Fibroblast of lung (primary cell): ENCODE results near the gene NFASC. TPM values are rescaled to one million over a fixed set of nuclear protein-coding genes. Genes with fewer than 3 reads are reported as not detected.

ENCODE experiments used
- DNase-seq, 2 donors: peaks; one replicate each; pipeline versions ENCODE4 v3.0.0 to v3.0.0-alpha.2; 2010; ENCODE audit warnings: low read depth in 2 of 2
- H2AFZ ChIP-seq: 2 replicates; pipeline ENCODE4 v1.5.1; 2012; ENCODE audit warnings: low read length, control low read depth, inconsistent platforms
- H3K27ac ChIP-seq: 2 replicates; pipeline ENCODE4 v1.5.1; 2011; ENCODE audit warnings: low read length, control low read depth; ENCODE audit not compliant: insufficient read depth
- H3K27me3 ChIP-seq: 2 replicates; pipeline ENCODE4 v1.5.1; 2011; ENCODE audit warnings: mild to moderate bottlenecking, low read length; ENCODE audit not compliant: control insufficient read depth, insufficient read depth
- H3K36me3 ChIP-seq: 2 replicates; pipeline ENCODE4 v1.5.1; 2011; ENCODE audit warnings: low read length; ENCODE audit not compliant: control insufficient read depth, insufficient read depth
- H3K4me1 ChIP-seq: 2 replicates; pipeline ENCODE4 v1.5.1; 2011; ENCODE audit warnings: low read length; ENCODE audit not compliant: control insufficient read depth, insufficient read depth; ENCODE audit errors: extremely low read depth
- H3K4me2 ChIP-seq: 2 replicates; pipeline ENCODE4 v1.5.1; 2011; ENCODE audit warnings: low read length, control low read depth; ENCODE audit not compliant: insufficient read depth; ENCODE audit errors: extremely low read depth
- H3K4me3 ChIP-seq, 4 experiments: fragments of 200-600 bp in 1 of 4; sonication (generic) in 1 of 4; replicated peaks in 1 of 4; 2 replicates each; pipeline ENCODE4 v1.5.1; 2011 to 2016; ENCODE audit warnings: low read length in 4 of 4, low read depth in 3 of 4, mild to moderate bottlenecking in 3 of 4, control low read depth in 2 of 4, inconsistent platforms in 1 of 4, mixed read lengths in 1 of 4; ENCODE audit not compliant: insufficient read depth in 1 of 4; ENCODE audit errors: control extremely low read depth in 1 of 4
- H3K79me2 ChIP-seq: 2 replicates; pipeline ENCODE4 v1.5.1; 2012; ENCODE audit warnings: mild to moderate bottlenecking, low read length, inconsistent platforms; ENCODE audit not compliant: control insufficient read depth, insufficient read depth
- H3K9ac ChIP-seq: 2 replicates; pipeline ENCODE4 v1.5.1; 2011; ENCODE audit warnings: mild to moderate bottlenecking, low read length, control low read depth; ENCODE audit not compliant: insufficient read depth
- H3K9me3 ChIP-seq: 2 replicates; pipeline ENCODE4 v1.5.1; 2012; ENCODE audit warnings: low read depth, low read length; ENCODE audit not compliant: control insufficient read depth, insufficient read depth
- H4K20me1 ChIP-seq: 2 replicates; pipeline ENCODE4 v1.5.1; 2011; ENCODE audit warnings: low read length; ENCODE audit not compliant: control insufficient read depth, insufficient read depth; ENCODE audit errors: extremely low read depth
- EZH2 ChIP-seq: IDR thresholded peaks from 2 replicates; pipeline ENCODE4 v1.5.1; 2012; ENCODE audit warnings: low read length, control low read depth, mild to moderate bottlenecking; ENCODE audit errors: missing control alignments
- polyA plus RNA-seq, 2 donors: library from polyadenylated mRNA; depleted of rRNA in 1 of 2; stranded (reverse) in 1 of 2; unstranded in 1 of 2; fragments of >200 nt; gene quantifications; 2 replicates each; pipeline ENCODE4 v1.2.1, GENCODE V29; 2011 to 2012; ENCODE audit warnings: missing spikeins in 1 of 2
- total RNA-seq: library from RNA; depleted of rRNA; stranded (reverse); fragments of >200 nt; gene quantifications from 2 replicates; pipeline ENCODE4 v1.2.1, GENCODE V29; 2014
- TF ChIP-seq, protein P1 (sequence below), 2 donors: IDR thresholded peaks in 1 of 2; conservative IDR thresholded peaks in 1 of 2; 1 replicate in 1 of 2; 2 replicates in 1 of 2; pipeline ENCODE4 v1.5.1; 2011 to 2012; ENCODE audit warnings: low read length in 2 of 2, control low read depth in 1 of 2, inconsistent platforms in 1 of 2, low read depth in 1 of 2, mild to moderate bottlenecking in 1 of 2

Gene NFASC
- total and polyA plus RNA-seq, 2 donors (not counting 1 experiment from before 2014, with no cell fraction given), result 13.4 to 16.5 TPM

DNA sequence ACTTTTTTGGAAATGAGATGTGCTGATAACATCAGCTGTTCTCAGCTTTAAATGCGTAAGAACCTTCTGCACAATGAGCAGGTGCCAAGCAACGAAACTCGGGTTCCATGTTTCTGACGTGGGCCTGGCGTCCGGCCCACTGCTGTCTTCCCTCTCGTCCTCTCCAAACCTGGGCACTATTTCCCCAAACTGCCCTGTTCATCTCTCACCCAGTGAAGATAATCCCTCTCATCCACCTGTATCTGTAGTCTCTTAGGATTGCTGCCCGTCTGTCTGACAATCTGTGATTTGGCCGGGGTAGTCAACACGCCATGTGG is 122.3 kb downstream of the NFASC start:
- DNase-seq, result no peak
- no peak overlapping the region for H3K9ac ChIP-seq
- H2AFZ ChIP-seq, result no peak overlapping the region
- no peaks in the 10 kb centered on the region for H3K79me2 ChIP-seq
- H3K27ac ChIP-seq, result no peak overlapping the region
- H3K4me2 ChIP-seq, result no peak overlapping the region
- H3K27me3 ChIP-seq, result no peaks in the 10 kb centered on the region
- no peaks in the 10 kb centered on the region for H3K9me3 ChIP-seq
- no peaks in the 10 kb centered on the region for H4K20me1 ChIP-seq
- TF ChIP-seq, protein P1, sequence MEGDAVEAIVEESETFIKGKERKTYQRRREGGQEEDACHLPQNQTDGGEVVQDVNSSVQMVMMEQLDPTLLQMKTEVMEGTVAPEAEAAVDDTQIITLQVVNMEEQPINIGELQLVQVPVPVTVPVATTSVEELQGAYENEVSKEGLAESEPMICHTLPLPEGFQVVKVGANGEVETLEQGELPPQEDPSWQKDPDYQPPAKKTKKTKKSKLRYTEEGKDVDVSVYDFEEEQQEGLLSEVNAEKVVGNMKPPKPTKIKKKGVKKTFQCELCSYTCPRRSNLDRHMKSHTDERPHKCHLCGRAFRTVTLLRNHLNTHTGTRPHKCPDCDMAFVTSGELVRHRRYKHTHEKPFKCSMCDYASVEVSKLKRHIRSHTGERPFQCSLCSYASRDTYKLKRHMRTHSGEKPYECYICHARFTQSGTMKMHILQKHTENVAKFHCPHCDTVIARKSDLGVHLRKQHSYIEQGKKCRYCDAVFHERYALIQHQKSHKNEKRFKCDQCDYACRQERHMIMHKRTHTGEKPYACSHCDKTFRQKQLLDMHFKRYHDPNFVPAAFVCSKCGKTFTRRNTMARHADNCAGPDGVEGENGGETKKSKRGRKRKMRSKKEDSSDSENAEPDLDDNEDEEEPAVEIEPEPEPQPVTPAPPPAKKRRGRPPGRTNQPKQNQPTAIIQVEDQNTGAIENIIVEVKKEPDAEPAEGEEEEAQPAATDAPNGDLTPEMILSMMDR (conservative IDR thresholded peaks at IDR 0.05 in 1 of 2, IDR thresholded peaks at IDR 0.05 in 1 of 2; ENCODE audit: low read depth in 1 of 2, low read length in 2 of 2), result no peak
- no peak for TF ChIP-seq EZH2
- peaks cover 4% of the 10 kb centered on the region for H3K36me3 ChIP-seq
- H3K4me3 ChIP-seq, result no peak overlapping the region
- H3K4me1 ChIP-seq, result no peaks in the 10 kb centered on the region

GRCh38 chr1:204994086-204994862 is 123.6 kb downstream of the NFASC start:
- Histone ChIP-seq H3K27me3 (no peaks in the 10 kb centered on the region), H3K4me3 (no peak overlapping the region), H3K79me2 (no peaks in the 10 kb centered on the region), H3K9ac (no peak overlapping the region), H4K20me1 (no peaks in the 10 kb centered on the region), H2AFZ (no peak overlapping the region), H3K36me3 (peaks cover 2% of the 10 kb centered on the region), H3K9me3 (no peaks in the 10 kb centered on the region), H3K4me1 (no peaks in the 10 kb centered on the region), H3K27ac (no peak overlapping the region), H3K4me2 (no peak overlapping the region)
- DNase-seq, result peak in 1 of 2 donors; percentile 24
- no peak for TF ChIP-seq EZH2
- TF ChIP-seq, protein P1 (conservative IDR thresholded peaks at IDR 0.05 in 1 of 2, IDR thresholded peaks at IDR 0.05 in 1 of 2; ENCODE audit: low read depth in 1 of 2, low read length in 2 of 2), result no peak

DNA sequence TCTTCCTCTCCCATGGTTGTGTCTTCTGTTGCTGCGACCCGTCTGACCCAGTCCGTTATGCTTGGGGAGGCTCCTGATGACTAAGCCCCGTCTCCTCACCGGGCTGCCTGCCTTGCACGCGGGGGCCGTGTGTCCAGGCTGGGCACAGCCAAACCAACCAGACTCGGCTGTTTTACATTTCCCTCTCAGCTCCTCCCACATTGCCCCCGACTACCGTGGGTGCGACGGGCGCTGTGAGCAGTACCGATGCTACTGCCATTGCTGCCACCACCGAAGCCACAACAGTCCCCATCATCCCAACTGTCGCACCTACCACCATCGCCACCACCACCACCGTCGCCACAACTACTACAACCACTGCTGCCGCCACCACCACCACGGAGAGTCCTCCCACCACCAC is 126.3 kb downstream of the NFASC start:
- DNase-seq, result no peak

More for the DNA sequence above, 126.3 kb downstream of the NFASC start:
- no peaks in the 10 kb centered on the region for H3K9me3 ChIP-seq
- H3K36me3 ChIP-seq, result peaks cover 2% of the 10 kb centered on the region
- no peak overlapping the region for H3K4me3 ChIP-seq
- H3K9ac ChIP-seq, result no peak overlapping the region
- no peaks in the 10 kb centered on the region for H3K4me1 ChIP-seq
- no peaks in the 10 kb centered on the region for H3K27me3 ChIP-seq
- no peak overlapping the region for H3K27ac ChIP-seq
- no peak overlapping the region for H2AFZ ChIP-seq
- H3K79me2 ChIP-seq, result no peaks in the 10 kb centered on the region
- H3K4me2 ChIP-seq, result no peak overlapping the region
- no peak for TF ChIP-seq EZH2
- TF ChIP-seq, protein P1 (conservative IDR thresholded peaks at IDR 0.05 in 1 of 2, IDR thresholded peaks at IDR 0.05 in 1 of 2; ENCODE audit: low read depth in 1 of 2, low read length in 2 of 2), result no peak
- H4K20me1 ChIP-seq, result no peaks in the 10 kb centered on the region
